WTC11 (cell line): ENCODE measurements around the gene ARMC6. TPM values are rescaled to one million over a fixed set of nuclear protein-coding genes. Genes with fewer than 3 reads are reported as not detected.

Experiments used
- ATAC-seq: fragments of 200-7000 bp; cut with Tn5 transposase; 2 replicates; pipeline ENCODE4 v1.10.0; 2021; ENCODE audit warnings: mild to moderate bottlenecking, moderate library complexity
- CTCF ChIA-PET: fragments of 300-600 bp; sonication (Branson Sonifier 250); formaldehyde crosslinking; loops from one replicate; lab custom pipeline; 2021; ENCODE audit warnings: antibody characterized with exemption; lab: Charles Lee
- POLR2A ChIA-PET: fragments of 350-600 bp; sonication (Branson Sonifier 250); formaldehyde crosslinking; loops from one replicate; lab custom pipeline; 2021; ENCODE audit warnings: antibody characterized with exemption; lab: Charles Lee
- DNase-seq: peaks from one replicate; pipeline ENCODE4 v3.0.0; 2021; ENCODE audit warnings: low spot score
- H3K27ac Mint-ChIP-seq: 2 replicates; pipeline ENCODE4 v1.8.0; 2021; ENCODE audit warnings: mixed read lengths
- H3K27me3 Mint-ChIP-seq: 2 replicates; pipeline ENCODE4 v1.8.0; 2021; ENCODE audit warnings: low read depth, mild to moderate bottlenecking, moderate library complexity, mixed read lengths
- H3K36me3 Mint-ChIP-seq: 2 replicates; pipeline ENCODE4 v1.8.0; 2021; ENCODE audit warnings: mixed read lengths
- H3K4me1 Mint-ChIP-seq: 2 replicates; pipeline ENCODE4 v1.8.0; 2022; ENCODE audit warnings: mixed read lengths
- H3K4me3 Mint-ChIP-seq: 2 replicates; pipeline ENCODE4 v1.8.0; 2021; ENCODE audit warnings: mild to moderate bottlenecking, moderate library complexity, mixed read lengths
- H3K9me3 Mint-ChIP-seq: 2 replicates; pipeline ENCODE4 v1.8.0; 2021; ENCODE audit warnings: mixed read lengths
- CREB1 ChIP-seq: sonication (generic); formaldehyde crosslinking; IDR thresholded peaks from 2 replicates; pipeline ENCODE4 v1.8.0; 2023; ENCODE audit warnings: mild to moderate bottlenecking, missing genetic modification reagents
- EMX1 ChIP-seq: fragments of 250-450 bp; sonication (Bioruptor Pico); IDR thresholded peaks from 2 replicates; pipeline ENCODE4 v1.8.0; 2021; ENCODE audit warnings: mild to moderate bottlenecking
- GTF2I ChIP-seq: fragments of 250-450 bp; sonication (Bioruptor Pico); conservative IDR thresholded peaks from 2 replicates; pipeline ENCODE4 v1.4.0; 2021; ENCODE audit warnings: mild to moderate bottlenecking
- NFATC4 ChIP-seq: fragments of 250-450 bp; sonication (Bioruptor Pico); IDR thresholded peaks from 2 replicates; pipeline ENCODE4 v1.9.0; 2021; ENCODE audit warnings: mild to moderate bottlenecking
- NFYB ChIP-seq: sonication (generic); formaldehyde crosslinking; conservative IDR thresholded peaks from 2 replicates; pipeline ENCODE4 v1.8.0; 2022; ENCODE audit warnings: low read depth, missing genetic modification reagents
- NR3C1 ChIP-seq: sonication (generic); formaldehyde crosslinking; conservative IDR thresholded peaks from 2 replicates; pipeline ENCODE4 v1.8.1; 2023; ENCODE audit warnings: low read depth, mild to moderate bottlenecking, missing genetic modification reagents
- TP53 ChIP-seq: sonication (generic); formaldehyde crosslinking; IDR thresholded peaks from 2 replicates; pipeline ENCODE4 v1.8.1; 2023; ENCODE audit warnings: mild to moderate bottlenecking, missing genetic modification reagents
- ZNF671 ChIP-seq: fragments of 250-450 bp; sonication (Bioruptor Pico); IDR thresholded peaks from 2 replicates; pipeline ENCODE4 v1.8.0; 2021; ENCODE audit warnings: mild to moderate bottlenecking
- total RNA-seq: library from RNA; stranded (reverse); gene quantifications from 3 replicates; pipeline ENCODE4 v1.2.3, GENCODE V29; 2021
- TF ChIP-seq, protein P1 (sequence below): fragments of 250-450 bp; sonication (Bioruptor Pico); IDR thresholded peaks from 2 replicates; pipeline ENCODE4 v1.9.0; 2021; ENCODE audit warnings: mild to moderate bottlenecking
- TF ChIP-seq, protein P2 (sequence below): sonication (generic); formaldehyde crosslinking; IDR thresholded peaks from 2 replicates; pipeline ENCODE4 v1.8.0; 2023; ENCODE audit warnings: missing genetic modification reagents
- TF ChIP-seq, protein P3 (sequence below): fragments of 250-450 bp; sonication (Bioruptor Pico); IDR thresholded peaks from 2 replicates; pipeline ENCODE4 v1.9.0; 2021; ENCODE audit warnings: mild to moderate bottlenecking, borderline replicate concordance
- TF ChIP-seq, protein P4 (sequence below): sonication (generic); formaldehyde crosslinking; IDR thresholded peaks from 2 replicates; pipeline ENCODE4 v1.8.1; 2022; ENCODE audit warnings: low read depth, missing genetic modification reagents, borderline replicate concordance
- TF ChIP-seq, protein P5 (sequence below): sonication (generic); formaldehyde crosslinking; IDR thresholded peaks from 2 replicates; pipeline ENCODE4 v1.8.0; 2022; ENCODE audit warnings: mild to moderate bottlenecking, missing genetic modification reagents

ARMC6 gene
- total RNA-seq, 1 experiment from 2014 or later: 58.8 TPM

DNA sequence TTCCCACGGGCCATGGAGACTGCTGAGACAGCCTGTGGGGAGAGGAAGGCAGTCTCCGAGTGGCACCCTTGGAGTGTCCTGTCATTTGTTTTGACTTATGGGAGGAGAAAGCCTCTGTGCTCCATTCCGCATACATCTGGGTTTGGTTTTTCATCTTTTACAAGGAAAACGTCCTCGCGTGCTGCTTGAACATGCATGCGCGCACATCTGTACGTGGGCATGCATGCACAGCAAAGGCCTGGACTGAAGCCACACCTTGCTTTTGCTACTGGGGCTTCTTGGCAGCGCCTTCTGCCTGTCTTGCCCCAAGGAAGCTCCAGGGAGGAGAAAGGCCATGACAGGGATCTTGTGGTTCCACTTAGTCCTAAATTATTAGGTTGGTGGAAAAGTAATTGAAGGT, 44.1 kb upstream of the ARMC6 start:
- CTCF ChIA-PET: interaction anchor here (1.4 kb wide), 1 partner anchor 122 kb away, joined by 3 read pairs; no protein-coding TSS in a partner anchor
- H3K27ac Mint-ChIP-seq: no peak overlapping the region
- ATAC-seq (no peak), DNase-seq (no peak)
- no peak overlapping the region for H3K4me3 Mint-ChIP-seq
- H3K9me3 Mint-ChIP-seq: no peaks in the 10 kb centered on the region
- H3K4me1 Mint-ChIP-seq: peaks cover 7% of the 10 kb centered on the region; the same call in 1 of the 2 replicates
- peaks cover 17% of the 10 kb centered on the region for H3K36me3 Mint-ChIP-seq
- POLR2A ChIA-PET: no interaction called here
- TF ChIP-seq TP53 (CRISPR knock-in tag) (no peak), NFATC4 (no peak), CREB1 (no peak), NFYB (CRISPR knock-in tag) (no peak), ZNF671 (no peak), NR3C1 (CRISPR knock-in tag) (no peak)
- TF ChIP-seq, protein P1, sequence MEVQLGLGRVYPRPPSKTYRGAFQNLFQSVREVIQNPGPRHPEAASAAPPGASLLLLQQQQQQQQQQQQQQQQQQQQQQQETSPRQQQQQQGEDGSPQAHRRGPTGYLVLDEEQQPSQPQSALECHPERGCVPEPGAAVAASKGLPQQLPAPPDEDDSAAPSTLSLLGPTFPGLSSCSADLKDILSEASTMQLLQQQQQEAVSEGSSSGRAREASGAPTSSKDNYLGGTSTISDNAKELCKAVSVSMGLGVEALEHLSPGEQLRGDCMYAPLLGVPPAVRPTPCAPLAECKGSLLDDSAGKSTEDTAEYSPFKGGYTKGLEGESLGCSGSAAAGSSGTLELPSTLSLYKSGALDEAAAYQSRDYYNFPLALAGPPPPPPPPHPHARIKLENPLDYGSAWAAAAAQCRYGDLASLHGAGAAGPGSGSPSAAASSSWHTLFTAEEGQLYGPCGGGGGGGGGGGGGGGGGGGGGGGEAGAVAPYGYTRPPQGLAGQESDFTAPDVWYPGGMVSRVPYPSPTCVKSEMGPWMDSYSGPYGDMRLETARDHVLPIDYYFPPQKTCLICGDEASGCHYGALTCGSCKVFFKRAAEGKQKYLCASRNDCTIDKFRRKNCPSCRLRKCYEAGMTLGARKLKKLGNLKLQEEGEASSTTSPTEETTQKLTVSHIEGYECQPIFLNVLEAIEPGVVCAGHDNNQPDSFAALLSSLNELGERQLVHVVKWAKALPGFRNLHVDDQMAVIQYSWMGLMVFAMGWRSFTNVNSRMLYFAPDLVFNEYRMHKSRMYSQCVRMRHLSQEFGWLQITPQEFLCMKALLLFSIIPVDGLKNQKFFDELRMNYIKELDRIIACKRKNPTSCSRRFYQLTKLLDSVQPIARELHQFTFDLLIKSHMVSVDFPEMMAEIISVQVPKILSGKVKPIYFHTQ: no peak
- H3K27me3 Mint-ChIP-seq: peaks cover 13% of the 10 kb centered on the region

DNA sequence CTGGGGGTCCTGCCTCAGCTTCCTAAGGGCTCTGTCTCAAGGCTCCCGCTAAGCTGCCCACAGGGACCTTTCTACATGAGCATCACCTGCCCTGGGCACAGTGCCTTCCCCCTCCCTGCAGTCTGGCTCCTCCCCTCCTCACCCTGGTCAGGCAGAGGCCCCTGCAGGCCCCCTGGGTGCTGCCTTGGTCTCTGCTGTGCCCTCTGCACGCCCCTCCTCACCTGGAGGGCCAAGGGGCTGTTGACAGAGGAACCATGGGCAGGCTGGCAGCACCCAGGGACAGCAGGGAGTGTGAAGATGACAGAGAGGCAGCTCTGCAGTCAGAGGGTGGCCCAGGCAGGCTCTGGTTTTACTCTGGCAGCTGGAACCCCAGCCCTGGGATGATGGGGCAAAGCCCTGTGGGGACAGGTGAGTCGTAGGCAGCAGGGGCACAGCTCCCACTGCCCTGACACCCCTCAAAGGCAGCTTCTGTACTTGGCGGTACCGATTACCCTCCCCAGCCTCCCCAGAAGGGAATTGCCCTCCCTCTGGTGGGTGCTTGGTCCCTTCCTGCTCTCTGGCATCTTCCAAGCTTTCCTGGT, 43.2 kb upstream of the ARMC6 start:
- peaks cover 21% of the 10 kb centered on the region for H3K36me3 Mint-ChIP-seq
- peaks cover 11% of the 10 kb centered on the region for H3K27me3 Mint-ChIP-seq
- TF ChIP-seq GTF2I (no peak), EMX1 (0 out of 2 replicates have a peak, but pooled peaks have one; percentile 64)
- TF ChIP-seq, protein P2, sequence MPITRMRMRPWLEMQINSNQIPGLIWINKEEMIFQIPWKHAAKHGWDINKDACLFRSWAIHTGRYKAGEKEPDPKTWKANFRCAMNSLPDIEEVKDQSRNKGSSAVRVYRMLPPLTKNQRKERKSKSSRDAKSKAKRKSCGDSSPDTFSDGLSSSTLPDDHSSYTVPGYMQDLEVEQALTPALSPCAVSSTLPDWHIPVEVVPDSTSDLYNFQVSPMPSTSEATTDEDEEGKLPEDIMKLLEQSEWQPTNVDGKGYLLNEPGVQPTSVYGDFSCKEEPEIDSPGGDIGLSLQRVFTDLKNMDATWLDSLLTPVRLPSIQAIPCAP (CRISPR knock-in tag): no peak
- TF ChIP-seq, protein P1: no peak
- TF ChIP-seq, protein P3, sequence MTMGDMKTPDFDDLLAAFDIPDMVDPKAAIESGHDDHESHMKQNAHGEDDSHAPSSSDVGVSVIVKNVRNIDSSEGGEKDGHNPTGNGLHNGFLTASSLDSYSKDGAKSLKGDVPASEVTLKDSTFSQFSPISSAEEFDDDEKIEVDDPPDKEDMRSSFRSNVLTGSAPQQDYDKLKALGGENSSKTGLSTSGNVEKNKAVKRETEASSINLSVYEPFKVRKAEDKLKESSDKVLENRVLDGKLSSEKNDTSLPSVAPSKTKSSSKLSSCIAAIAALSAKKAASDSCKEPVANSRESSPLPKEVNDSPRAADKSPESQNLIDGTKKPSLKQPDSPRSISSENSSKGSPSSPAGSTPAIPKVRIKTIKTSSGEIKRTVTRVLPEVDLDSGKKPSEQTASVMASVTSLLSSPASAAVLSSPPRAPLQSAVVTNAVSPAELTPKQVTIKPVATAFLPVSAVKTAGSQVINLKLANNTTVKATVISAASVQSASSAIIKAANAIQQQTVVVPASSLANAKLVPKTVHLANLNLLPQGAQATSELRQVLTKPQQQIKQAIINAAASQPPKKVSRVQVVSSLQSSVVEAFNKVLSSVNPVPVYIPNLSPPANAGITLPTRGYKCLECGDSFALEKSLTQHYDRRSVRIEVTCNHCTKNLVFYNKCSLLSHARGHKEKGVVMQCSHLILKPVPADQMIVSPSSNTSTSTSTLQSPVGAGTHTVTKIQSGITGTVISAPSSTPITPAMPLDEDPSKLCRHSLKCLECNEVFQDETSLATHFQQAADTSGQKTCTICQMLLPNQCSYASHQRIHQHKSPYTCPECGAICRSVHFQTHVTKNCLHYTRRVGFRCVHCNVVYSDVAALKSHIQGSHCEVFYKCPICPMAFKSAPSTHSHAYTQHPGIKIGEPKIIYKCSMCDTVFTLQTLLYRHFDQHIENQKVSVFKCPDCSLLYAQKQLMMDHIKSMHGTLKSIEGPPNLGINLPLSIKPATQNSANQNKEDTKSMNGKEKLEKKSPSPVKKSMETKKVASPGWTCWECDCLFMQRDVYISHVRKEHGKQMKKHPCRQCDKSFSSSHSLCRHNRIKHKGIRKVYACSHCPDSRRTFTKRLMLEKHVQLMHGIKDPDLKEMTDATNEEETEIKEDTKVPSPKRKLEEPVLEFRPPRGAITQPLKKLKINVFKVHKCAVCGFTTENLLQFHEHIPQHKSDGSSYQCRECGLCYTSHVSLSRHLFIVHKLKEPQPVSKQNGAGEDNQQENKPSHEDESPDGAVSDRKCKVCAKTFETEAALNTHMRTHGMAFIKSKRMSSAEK (CRISPR knock-in tag): no peak
- TF ChIP-seq, protein P4, sequence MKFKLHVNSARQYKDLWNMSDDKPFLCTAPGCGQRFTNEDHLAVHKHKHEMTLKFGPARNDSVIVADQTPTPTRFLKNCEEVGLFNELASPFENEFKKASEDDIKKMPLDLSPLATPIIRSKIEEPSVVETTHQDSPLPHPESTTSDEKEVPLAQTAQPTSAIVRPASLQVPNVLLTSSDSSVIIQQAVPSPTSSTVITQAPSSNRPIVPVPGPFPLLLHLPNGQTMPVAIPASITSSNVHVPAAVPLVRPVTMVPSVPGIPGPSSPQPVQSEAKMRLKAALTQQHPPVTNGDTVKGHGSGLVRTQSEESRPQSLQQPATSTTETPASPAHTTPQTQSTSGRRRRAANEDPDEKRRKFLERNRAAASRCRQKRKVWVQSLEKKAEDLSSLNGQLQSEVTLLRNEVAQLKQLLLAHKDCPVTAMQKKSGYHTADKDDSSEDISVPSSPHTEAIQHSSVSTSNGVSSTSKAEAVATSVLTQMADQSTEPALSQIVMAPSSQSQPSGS (CRISPR knock-in tag): no peak
- TF ChIP-seq, protein P5, sequence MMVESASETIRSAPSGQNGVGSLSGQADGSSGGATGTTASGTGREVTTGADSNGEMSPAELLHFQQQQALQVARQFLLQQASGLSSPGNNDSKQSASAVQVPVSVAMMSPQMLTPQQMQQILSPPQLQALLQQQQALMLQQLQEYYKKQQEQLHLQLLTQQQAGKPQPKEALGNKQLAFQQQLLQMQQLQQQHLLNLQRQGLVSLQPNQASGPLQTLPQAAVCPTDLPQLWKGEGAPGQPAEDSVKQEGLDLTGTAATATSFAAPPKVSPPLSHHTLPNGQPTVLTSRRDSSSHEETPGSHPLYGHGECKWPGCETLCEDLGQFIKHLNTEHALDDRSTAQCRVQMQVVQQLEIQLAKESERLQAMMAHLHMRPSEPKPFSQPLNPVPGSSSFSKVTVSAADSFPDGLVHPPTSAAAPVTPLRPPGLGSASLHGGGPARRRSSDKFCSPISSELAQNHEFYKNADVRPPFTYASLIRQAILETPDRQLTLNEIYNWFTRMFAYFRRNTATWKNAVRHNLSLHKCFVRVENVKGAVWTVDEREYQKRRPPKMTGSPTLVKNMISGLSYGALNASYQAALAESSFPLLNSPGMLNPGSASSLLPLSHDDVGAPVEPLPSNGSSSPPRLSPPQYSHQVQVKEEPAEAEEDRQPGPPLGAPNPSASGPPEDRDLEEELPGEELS (CRISPR knock-in tag): no peak
- no peak overlapping the region for H3K4me3 Mint-ChIP-seq
- no peaks in the 10 kb centered on the region for H3K9me3 Mint-ChIP-seq
- CTCF ChIA-PET: interaction anchor here (1.4 kb wide), 1 partner anchor 123 kb away, joined by 3 read pairs; no protein-coding TSS in a partner anchor
- POLR2A ChIA-PET: no interaction called here
- no peak for DNase-seq
- H3K4me1 Mint-ChIP-seq: peaks cover 7% of the 10 kb centered on the region; the same call in 1 of the 2 replicates
- ATAC-seq: peak; percentile 19
- H3K27ac Mint-ChIP-seq: no peak overlapping the region
